Measurements from ENCODE around the gene KCNQ1OT1. TPM values are rescaled to one million over a fixed set of nuclear protein-coding genes. Genes with fewer than 3 reads are reported as not detected.

KCNQ1OT1 gene
- total RNA-seq, 1 experiment from 2014 or later: 1.3 TPM

DNA sequence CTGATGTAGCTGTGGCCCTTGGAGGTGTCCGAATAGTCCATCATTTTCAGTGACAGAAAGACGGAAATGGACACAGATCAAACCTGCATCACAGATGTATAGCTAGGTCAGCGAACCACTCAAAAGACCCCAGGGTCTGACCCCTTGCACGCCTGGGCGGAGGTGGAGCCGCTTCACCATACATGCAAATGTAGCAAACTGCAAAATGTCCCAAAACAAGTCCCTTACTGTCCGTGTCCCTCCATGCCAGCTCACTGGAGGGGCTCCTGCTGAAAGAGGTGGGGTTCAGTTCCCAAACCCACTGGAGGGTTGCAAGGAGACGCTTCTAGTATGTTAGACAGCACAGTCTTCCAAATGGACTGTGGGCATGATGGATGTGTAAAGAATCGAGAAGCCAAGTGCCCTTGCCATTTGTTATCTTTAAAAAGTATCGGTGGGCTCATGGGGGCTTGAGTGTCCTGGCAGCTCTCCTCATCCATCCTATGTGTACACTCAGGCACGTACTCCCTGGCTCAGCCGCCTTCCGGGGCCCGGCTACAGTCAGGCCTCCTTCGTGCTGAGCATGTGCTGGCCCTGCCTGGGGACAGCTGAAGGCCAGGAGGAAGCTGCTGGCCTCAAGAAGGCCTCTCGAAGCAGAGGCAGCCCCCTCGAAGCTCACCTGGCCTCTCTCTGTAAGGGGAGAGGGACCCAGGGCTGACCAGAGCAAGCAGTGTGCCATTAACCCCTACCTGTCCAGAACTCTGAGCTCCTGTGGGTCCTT, 20.2 kb upstream of the KCNQ1OT1 start:
- no peak for DNase-seq (ENCODE audit: unreplicated experiment)
- POLR2A ChIA-PET: interaction anchor here (0.8 kb wide), 1 partner anchor 94 kb away, joined by 4 read pairs; no protein-coding TSS in a partner anchor
- H3K4me3 Mint-ChIP-seq (ENCODE audit: unreplicated experiment): no peak overlapping the region
- no peaks in the 10 kb centered on the region for H3K9me3 Mint-ChIP-seq (ENCODE audit: unreplicated experiment)
- CTCF ChIA-PET: interaction anchor here (0.6 to 0.9 kb wide), 2 partner anchors 25 to 153 kb away, joined by 3 to 4 read pairs; no protein-coding TSS in a partner anchor
- peaks cover 6% of the 10 kb centered on the region for H3K36me3 Mint-ChIP-seq (ENCODE audit: insufficient read depth, unreplicated experiment)
- no peak overlapping the region for H3K27ac Mint-ChIP-seq (ENCODE audit: low read depth, unreplicated experiment)
- no TSS peak for BruUV-seq (replicated peaks)
- intact Hi-C loops (cut with micrococcal nuclease): no loop called here
- TF ChIP-seq, protein P1, sequence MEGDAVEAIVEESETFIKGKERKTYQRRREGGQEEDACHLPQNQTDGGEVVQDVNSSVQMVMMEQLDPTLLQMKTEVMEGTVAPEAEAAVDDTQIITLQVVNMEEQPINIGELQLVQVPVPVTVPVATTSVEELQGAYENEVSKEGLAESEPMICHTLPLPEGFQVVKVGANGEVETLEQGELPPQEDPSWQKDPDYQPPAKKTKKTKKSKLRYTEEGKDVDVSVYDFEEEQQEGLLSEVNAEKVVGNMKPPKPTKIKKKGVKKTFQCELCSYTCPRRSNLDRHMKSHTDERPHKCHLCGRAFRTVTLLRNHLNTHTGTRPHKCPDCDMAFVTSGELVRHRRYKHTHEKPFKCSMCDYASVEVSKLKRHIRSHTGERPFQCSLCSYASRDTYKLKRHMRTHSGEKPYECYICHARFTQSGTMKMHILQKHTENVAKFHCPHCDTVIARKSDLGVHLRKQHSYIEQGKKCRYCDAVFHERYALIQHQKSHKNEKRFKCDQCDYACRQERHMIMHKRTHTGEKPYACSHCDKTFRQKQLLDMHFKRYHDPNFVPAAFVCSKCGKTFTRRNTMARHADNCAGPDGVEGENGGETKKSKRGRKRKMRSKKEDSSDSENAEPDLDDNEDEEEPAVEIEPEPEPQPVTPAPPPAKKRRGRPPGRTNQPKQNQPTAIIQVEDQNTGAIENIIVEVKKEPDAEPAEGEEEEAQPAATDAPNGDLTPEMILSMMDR (IDR thresholded peaks at IDR 0.05; ENCODE audit: unreplicated experiment): no peak
- H3K4me1 Mint-ChIP-seq (ENCODE audit: insufficient read depth, unreplicated experiment): no peaks in the 10 kb centered on the region
- H3K27me3 Mint-ChIP-seq (ENCODE audit: insufficient read depth, unreplicated experiment): peaks cover under 1% of the 10 kb centered on the region

DNA sequence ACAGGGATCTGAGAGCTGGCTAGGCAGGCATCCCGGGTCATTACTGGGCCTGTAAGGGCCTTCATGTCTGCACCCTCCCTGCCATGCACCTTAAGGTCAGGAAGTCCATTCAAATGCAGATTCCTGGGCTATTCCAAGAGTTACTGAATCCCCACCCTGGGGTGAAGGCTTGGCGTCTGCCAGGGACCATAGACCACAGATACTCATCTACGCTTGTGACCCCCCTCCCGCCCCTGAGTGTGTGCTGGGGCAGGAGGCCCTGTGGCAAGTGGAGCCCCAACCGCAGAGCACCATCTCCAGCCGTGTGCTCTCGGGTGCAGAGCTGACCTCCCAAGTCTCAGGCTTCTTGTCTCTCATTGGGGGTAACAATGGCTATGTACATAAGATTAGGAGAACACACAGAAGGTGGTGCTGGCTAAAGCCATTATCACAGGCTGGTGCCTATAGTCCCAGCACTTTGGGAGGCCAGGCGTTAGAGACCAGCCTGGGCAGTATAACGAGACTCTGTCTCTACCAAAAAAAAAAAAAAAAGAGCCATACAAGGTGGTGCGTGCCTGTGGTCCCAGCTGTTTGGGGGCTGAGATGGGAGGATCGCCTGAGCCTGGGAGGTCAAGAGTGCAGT, 19.1 kb upstream of the KCNQ1OT1 start:
- TF ChIP-seq, protein P1 (IDR thresholded peaks at IDR 0.05; ENCODE audit: unreplicated experiment): no peak
- ChIA-PET POLR2A (no interaction called here), CTCF (interaction anchor here (0.7 kb wide), 1 partner anchor 891 kb away, joined by 3 read pairs; no protein-coding TSS in a partner anchor)
- Mint-ChIP-seq H3K36me3 (ENCODE audit: insufficient read depth, unreplicated experiment) (no peaks in the 10 kb centered on the region), H3K27ac (ENCODE audit: low read depth, unreplicated experiment) (no peak overlapping the region), H3K4me1 (ENCODE audit: insufficient read depth, unreplicated experiment) (no peaks in the 10 kb centered on the region), H3K4me3 (ENCODE audit: unreplicated experiment) (no peak overlapping the region), H3K9me3 (ENCODE audit: unreplicated experiment) (no peaks in the 10 kb centered on the region), H3K27me3 (ENCODE audit: insufficient read depth, unreplicated experiment) (peaks cover 12% of the 10 kb centered on the region)
- DNase-seq (ENCODE audit: unreplicated experiment): no peak
- intact Hi-C loops (cut with micrococcal nuclease): no loop called here
- no TSS peak for BruUV-seq (replicated peaks)

DNA sequence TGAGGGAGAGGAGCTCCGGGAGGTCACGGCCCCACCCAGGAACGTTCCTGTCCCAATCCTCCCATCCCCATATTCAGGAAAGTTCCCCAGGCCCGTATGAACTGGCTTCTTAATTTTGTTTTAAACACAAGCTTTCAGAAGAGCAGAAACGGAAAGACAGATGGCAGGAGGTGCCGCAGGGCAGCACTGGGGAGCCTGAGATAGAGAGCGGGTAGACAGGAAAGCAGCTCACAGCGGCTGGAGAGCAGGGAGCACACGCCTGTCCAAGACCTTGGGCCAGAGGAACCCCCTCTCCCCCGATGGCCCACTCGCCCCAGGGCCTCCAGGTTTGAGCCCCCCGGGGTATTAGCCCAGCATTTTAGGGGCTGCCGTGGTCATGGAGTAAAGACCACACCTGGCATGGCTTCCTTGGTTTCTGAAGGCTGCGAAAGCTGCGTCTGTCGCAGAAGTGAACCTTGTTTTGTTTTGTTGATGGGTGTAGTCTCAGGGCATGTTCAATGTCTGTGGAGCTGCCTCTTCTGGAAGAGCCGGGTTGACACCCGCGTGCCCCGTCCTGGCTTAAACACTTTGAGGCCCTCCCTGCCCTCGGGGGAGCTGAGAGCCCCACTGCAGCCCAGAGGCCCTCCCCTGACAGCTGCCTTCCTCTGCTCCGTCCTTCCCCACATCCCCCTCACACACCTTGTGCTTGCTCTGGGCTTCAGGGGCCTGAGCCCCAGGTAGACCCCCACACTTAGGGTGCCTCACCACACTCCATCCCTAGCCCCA, 17.9 kb upstream of the KCNQ1OT1 start:
- no TSS peak for BruUV-seq (replicated peaks)
- no peaks in the 10 kb centered on the region for H3K36me3 Mint-ChIP-seq (ENCODE audit: insufficient read depth, unreplicated experiment)
- ChIA-PET POLR2A (no interaction called here), CTCF (interaction anchor here (0.7 to 0.9 kb wide), 2 partner anchors 30 to 185 kb away, joined by 3 to 4 read pairs; no protein-coding TSS in a partner anchor)
- H3K4me1 Mint-ChIP-seq (ENCODE audit: insufficient read depth, unreplicated experiment): no peaks in the 10 kb centered on the region
- intact Hi-C loops (cut with micrococcal nuclease): no loop called here
- peaks cover 14% of the 10 kb centered on the region for H3K27me3 Mint-ChIP-seq (ENCODE audit: insufficient read depth, unreplicated experiment)
- no peak for DNase-seq (ENCODE audit: unreplicated experiment)
- no peak overlapping the region for H3K4me3 Mint-ChIP-seq (ENCODE audit: unreplicated experiment)
- no peak overlapping the region for H3K27ac Mint-ChIP-seq (ENCODE audit: low read depth, unreplicated experiment)
- TF ChIP-seq, protein P1 (IDR thresholded peaks at IDR 0.05; ENCODE audit: unreplicated experiment): no peak
- H3K9me3 Mint-ChIP-seq (ENCODE audit: unreplicated experiment): no peaks in the 10 kb centered on the region
